ENCODE data around the gene RNF213.

RNF213 gene

DNA sequence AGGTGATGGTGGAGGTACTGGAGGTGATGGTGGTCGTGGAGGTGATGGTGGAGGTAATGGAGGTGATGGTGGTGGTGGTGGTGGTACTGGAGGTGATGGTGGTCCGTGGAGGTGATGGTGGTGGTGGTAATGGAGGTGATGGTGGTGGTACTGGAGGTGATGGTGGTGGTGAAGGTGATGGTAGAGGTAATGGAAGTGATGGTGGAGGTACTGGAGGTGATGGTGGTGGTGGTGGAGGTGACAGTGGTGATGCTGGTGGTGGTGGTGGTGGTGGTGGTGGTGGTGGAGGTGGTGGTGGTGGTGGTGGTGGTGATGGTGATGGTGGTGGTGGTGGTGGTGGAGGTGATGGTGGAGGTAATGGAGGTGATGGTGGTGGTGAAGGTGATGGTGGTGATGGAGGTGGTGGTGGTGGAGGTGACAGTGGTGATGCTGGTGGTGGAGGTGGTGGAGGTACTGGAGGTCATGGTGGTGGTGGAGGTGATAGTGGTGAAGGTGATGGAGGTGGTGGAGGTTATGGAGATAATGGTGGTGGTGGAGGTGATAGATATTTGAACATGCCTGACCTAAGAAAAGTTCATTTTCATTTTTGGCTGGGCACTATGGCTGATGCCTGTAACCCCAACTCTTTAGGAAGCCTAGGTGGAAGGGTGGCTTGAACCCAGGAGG lies 55.0 kb downstream of the RNF213 start:
- TF ChIP-seq CTCF (IDR thresholded peaks at IDR 0.05; ENCODE audit: low read length) (no peak), EZH2 (optimal IDR thresholded peaks at IDR 0.05; ENCODE audit: low read depth, low read length) (no peak), EZH2phosphoT487 (IDR thresholded peaks at IDR 0.05; ENCODE audit: low read length) (no peak)
- Histone ChIP-seq H3K79me2 (ENCODE audit: low read length) (peaks cover 7% of the 10 kb centered on the region), H3F3A (ENCODE audit: insufficient read depth, low read length) (no peaks in the 10 kb centered on the region), H3K4me2 (ENCODE audit: low read depth, low read length) (no peak overlapping the region), H2AFZ (ENCODE audit: low read length) (no peak overlapping the region), H3K9me2 (replicated peaks; ENCODE audit: insufficient read depth, low read length) (no peaks in the 10 kb centered on the region), H3K27ac (ENCODE audit: low read length) (no peak overlapping the region), H4K20me1 (ENCODE audit: insufficient read depth, low read length) (no peaks in the 10 kb centered on the region), H3K4me1 (ENCODE audit: low read length) (no peaks in the 10 kb centered on the region), H3K9me3 (replicated peaks; ENCODE audit: insufficient read depth, low read length) (no peaks in the 10 kb centered on the region), H3K27me3 (replicated peaks; ENCODE audit: insufficient read depth, low read length) (no peaks in the 10 kb centered on the region), H3K36me3 (replicated peaks; ENCODE audit: insufficient read depth, low read length) (no peaks in the 10 kb centered on the region; the same call in 1 of the 2 replicates), H3K9ac (ENCODE audit: low read length) (no peak overlapping the region), H3K4me3 (ENCODE audit: low read length) (no peak overlapping the region)
- no peak for DNase-seq

DNA sequence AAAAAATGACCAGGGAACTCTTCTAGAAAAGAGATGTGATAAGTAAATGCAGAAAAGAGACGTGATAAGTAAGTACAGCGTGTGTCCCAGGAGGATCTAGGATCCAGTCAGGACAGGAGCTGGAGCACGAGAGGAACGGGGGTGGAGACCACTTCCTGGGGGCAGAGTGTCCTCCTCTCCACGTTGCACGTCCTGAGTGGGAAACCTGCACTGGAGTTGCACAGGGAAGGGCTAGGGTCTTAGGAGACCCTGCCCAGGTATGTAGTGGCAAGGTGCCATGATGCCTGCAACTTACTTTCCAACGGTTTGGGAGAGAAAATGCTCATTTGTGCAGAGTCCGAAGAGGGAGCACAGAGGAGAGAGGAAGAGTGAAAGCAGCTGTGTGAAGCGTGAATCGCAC lies 55.8 kb downstream of the RNF213 start:
- no peak overlapping the region for H3K4me2 ChIP-seq (ENCODE audit: low read depth, low read length)
- H3K4me3 ChIP-seq (ENCODE audit: low read length) = no peak overlapping the region
- H3K27me3 ChIP-seq (replicated peaks; ENCODE audit: insufficient read depth, low read length) = no peaks in the 10 kb centered on the region
- no peak overlapping the region for H3K9ac ChIP-seq (ENCODE audit: low read length)
- no peak overlapping the region for H3K27ac ChIP-seq (ENCODE audit: low read length)
- H3K4me1 ChIP-seq (ENCODE audit: low read length) = no peaks in the 10 kb centered on the region
- peaks cover 7% of the 10 kb centered on the region for H3K79me2 ChIP-seq (ENCODE audit: low read length)
- no peaks in the 10 kb centered on the region for H3K9me3 ChIP-seq (replicated peaks; ENCODE audit: insufficient read depth, low read length)
- no peaks in the 10 kb centered on the region; the same call in 1 of the 2 replicates for H3K36me3 ChIP-seq (replicated peaks; ENCODE audit: insufficient read depth, low read length)
- DNase-seq = no peak
- no peaks in the 10 kb centered on the region for H3F3A ChIP-seq (ENCODE audit: insufficient read depth, low read length)
- no peak overlapping the region for H2AFZ ChIP-seq (ENCODE audit: low read length)
- TF ChIP-seq EZH2 (optimal IDR thresholded peaks at IDR 0.05; ENCODE audit: low read depth, low read length) (no peak), EZH2phosphoT487 (IDR thresholded peaks at IDR 0.05; ENCODE audit: low read length) (no peak), CTCF (IDR thresholded peaks at IDR 0.05; ENCODE audit: low read length) (no peak)
- H3K9me2 ChIP-seq (replicated peaks; ENCODE audit: insufficient read depth, low read length) = no peaks in the 10 kb centered on the region
- no peaks in the 10 kb centered on the region for H4K20me1 ChIP-seq (ENCODE audit: insufficient read depth, low read length)

- Histone ChIP-seq H4K20me1 (ENCODE audit: insufficient read depth, low read length) (no peaks in the 10 kb centered on the region), H3K4me1 (ENCODE audit: low read length) (no peaks in the 10 kb centered on the region), H3F3A (ENCODE audit: insufficient read depth, low read length) (no peaks in the 10 kb centered on the region), H3K4me2 (ENCODE audit: low read depth, low read length) (no peak overlapping the region), H3K9me2 (replicated peaks; ENCODE audit: insufficient read depth, low read length) (no peaks in the 10 kb centered on the region), H3K27me3 (replicated peaks; ENCODE audit: insufficient read depth, low read length) (no peaks in the 10 kb centered on the region), H2AFZ (ENCODE audit: low read length) (no peak overlapping the region), H3K4me3 (ENCODE audit: low read length) (no peak overlapping the region), H3K79me2 (ENCODE audit: low read length) (peaks cover 7% of the 10 kb centered on the region), H3K27ac (ENCODE audit: low read length) (no peak overlapping the region), H3K36me3 (replicated peaks; ENCODE audit: insufficient read depth, low read length) (no peaks in the 10 kb centered on the region; the same call in 1 of the 2 replicates), H3K9me3 (replicated peaks; ENCODE audit: insufficient read depth, low read length) (no peaks in the 10 kb centered on the region), H3K9ac (ENCODE audit: low read length) (no peak overlapping the region)
- DNase-seq = no peak
- no peak for TF ChIP-seq EZH2 (optimal IDR thresholded peaks at IDR 0.05; ENCODE audit: low read depth, low read length)
- TF ChIP-seq EZH2phosphoT487 (IDR thresholded peaks at IDR 0.05; ENCODE audit: low read length) = no peak
- TF ChIP-seq CTCF (IDR thresholded peaks at IDR 0.05; ENCODE audit: low read length) = no peak
Measured at GRCh38 chr17:80316927-80317705, 56.5 kb downstream of the RNF213 start.
